Mammary epithelial cell (primary cell): ENCODE measurements around the gene MEGF6.

Experiments
- CTCF ChIP-seq, 2 donors: IDR thresholded peaks in 1 of 2; conservative IDR thresholded peaks in 1 of 2; 2 replicates each; pipeline ENCODE4 v1.5.1; 2011 to 2012; ENCODE audit warnings: inconsistent platforms in 2 of 2, low read length in 2 of 2, mild to moderate bottlenecking in 2 of 2, control low read depth in 1 of 2, low read depth in 1 of 2; ENCODE audit not compliant: insufficient read depth in 1 of 2; ENCODE audit errors: extremely low read depth in 1 of 2
- EZH2 ChIP-seq: IDR thresholded peaks from 2 replicates; pipeline ENCODE4 v1.6.1; 2012; ENCODE audit warnings: low read length, inconsistent platforms, borderline replicate concordance

- TF ChIP-seq CTCF (conservative IDR thresholded peaks at IDR 0.05 in 1 of 2, IDR thresholded peaks at IDR 0.05 in 1 of 2; ENCODE audit: extremely low read depth in 1 of 2, insufficient read depth in 1 of 2, low read depth in 1 of 2, low read length in 2 of 2) (no peak), EZH2 (no peak)
These were observed 21.1 kb downstream of the MEGF6 start for GRCh38 chr1:3590139-3590763.
